Measurements from ENCODE around the gene HOXA5.
A peak's percentile ranks its signal among the peaks of the same experiment; 100 is the strongest.

Gene HOXA5

GRCh38 chr7:27170426-27171324 is 27.2 kb upstream of the HOXA5 start:
- DNase-seq (ENCODE audit: low read depth), result no peak

DNA sequence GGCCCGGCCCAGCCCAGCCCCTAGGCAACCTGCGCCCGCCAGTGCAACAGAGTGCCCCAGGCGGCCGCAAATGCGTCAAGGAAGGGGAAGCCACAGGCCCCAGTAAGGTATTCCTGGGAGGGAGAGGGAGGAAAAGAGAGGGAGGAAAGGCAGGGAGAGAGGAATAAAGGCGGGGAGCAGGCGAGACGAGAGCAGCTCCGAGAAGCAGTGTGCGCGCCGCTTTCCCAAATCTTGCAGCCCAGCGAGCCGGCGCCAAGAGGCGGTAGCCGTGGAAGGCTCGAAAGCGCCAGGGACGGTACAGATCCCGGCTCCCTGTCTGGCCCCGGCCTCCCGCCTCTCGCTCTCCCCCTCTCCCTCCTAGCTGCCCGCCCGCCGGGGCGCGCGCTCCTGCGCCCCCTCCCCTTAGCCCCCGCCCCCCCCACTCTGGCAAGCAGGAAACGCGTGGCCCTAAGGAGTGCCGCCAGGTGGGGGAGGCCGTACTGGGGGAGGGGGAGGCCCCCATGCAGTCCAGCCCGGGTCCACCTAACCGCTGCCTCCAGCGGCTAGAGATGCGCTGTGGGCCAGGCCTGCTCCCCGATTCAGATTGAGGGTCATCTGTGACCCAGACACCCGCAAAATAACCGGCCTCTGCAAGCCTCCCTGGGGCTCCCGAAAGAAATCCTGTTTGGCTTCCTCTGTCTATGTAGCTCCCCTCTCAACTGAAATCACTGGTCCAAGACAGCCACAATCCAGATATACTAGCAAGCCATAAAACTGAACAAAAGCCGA is 26.4 kb upstream of the HOXA5 start:
- no peak for DNase-seq (ENCODE audit: low read depth)

DNA sequence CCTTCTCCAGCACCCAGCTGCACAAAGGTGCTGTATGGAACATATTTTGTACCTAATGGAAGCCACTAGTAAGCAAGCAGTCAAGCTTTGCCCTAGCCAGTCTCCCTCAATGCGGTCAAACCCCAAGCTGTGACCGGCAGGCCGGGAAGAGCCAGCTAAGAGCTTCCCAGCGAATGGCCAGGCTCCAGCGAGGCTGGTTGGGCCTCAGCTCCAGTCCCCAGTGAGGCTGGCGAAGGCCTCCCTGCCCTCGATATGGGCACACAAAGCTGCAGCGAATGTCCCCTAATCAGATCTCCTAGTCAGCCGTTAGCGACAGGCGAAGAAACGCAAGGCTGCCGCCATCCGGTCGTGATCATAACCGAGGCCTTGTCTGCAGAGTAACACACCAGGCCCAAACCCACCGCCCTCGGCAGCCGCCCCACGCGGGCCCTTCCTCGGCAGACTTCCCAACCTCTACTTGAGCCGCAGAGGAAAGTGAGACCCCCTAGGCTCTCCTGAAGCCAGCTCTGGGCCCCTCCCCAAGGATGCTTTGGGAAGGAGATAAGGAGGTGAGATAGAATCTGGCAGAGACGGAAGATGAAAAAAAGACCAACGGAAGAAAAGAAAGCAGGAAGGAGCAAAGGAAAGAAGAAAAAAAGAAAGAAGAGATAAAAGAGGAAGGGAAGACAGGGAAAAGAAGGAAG is 24.9 kb upstream of the HOXA5 start:
- no peak for DNase-seq (ENCODE audit: low read depth)

DNA sequence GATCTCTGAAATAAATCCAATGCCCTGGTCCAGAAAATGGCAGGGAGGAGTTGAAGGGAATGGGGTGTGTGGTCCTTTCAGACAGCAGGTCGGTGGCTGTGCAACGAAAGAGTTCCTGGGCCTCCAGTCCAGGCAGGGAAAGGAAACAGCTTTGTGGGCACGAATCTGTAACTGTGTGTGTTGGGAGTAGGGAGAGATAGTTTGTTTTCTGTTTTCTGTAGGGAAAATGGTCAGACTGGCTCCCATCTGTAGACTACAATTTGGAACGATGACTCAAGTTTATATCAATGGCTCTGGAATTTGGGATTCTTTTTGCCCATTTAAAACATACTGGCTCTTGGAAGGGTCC is 24.4 kb upstream of the HOXA5 start:
- no peak for DNase-seq (ENCODE audit: low read depth)

- no peak for DNase-seq (ENCODE audit: low read depth)
These were observed 23.3 kb upstream of the HOXA5 start for GRCh38 chr7:27166531-27167505.

DNA sequence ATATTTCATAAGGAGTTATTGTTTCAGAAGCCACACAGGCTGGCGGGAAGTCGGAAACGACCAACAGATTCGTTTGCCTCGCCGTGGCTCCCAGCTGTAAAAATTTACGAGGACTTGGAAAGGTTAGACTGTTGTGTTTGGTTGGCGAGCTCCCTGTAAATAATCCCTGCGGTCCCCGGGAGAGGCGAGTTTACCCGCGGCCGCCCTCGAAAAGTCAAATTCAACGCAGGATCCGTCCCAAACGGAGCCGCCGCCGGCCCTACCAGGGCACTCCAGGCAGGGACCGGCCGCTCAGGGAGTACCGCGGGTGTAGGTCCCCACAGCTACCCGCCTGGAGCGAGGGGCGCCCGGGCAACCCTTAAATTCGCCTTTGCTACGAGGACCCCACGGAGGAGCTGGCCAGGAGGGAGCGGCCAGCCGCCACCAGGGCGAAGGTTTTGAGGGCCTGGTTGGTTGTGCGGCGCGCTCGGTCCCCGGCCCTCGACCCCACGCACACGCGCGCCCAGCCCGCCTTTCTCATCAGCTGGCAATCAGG is 22.6 kb upstream of the HOXA5 start:
- DNase-seq (ENCODE audit: low read depth), result no peak

GRCh38 chr7:27165089-27165995 is 21.9 kb upstream of the HOXA5 start, which contains the start of gene HOXA9:
HOXA9 (minus strand) TSS chr7:27165537; CDS start chr7:27165457, 80 bp downstream.
- no peak for DNase-seq (ENCODE audit: low read depth)

GRCh38 chr7:27164367-27165088 is 21.0 kb upstream of the HOXA5 start:
- no peak for DNase-seq (ENCODE audit: low read depth)

GRCh38 chr7:27164045-27164366 is 20.5 kb upstream of the HOXA5 start:
- DNase-seq (ENCODE audit: low read depth), result no peak

GRCh38 chr7:27163288-27164044 is 20.0 kb upstream of the HOXA5 start:
- DNase-seq (ENCODE audit: low read depth), result no peak

DNA sequence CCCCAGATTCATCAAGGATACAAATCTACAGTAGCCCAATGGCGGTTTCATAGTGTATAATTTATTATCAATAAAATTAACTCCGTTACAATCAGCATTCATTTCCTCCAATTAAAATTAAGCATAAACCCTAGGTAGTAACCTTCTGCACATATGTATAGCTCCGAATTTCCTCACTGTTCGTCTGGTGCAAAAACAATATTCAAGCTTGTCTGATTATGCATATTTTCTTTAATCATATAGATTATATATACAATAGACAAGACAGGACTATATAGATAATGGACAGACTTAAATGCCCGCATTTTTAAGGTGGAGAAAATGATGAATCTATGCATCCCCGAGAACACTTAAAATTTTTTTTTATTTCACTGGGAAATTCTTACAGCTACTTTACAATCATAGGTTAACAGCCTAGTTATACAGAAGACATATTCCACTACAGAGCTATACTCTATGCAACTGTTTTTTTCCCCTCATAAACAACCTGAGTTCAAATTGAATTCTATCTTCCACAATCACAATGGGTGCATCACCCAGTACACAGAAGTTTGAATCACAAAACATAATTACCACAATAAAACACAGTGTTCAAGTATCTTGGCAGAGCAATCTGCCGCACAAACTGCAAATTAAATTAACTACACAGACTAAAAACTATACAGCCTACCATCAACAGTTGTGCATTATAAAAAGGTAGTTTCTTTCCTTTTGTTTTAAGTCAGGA is 19.2 kb upstream of the HOXA5 start:
- no peak for DNase-seq (ENCODE audit: low read depth)

DNA sequence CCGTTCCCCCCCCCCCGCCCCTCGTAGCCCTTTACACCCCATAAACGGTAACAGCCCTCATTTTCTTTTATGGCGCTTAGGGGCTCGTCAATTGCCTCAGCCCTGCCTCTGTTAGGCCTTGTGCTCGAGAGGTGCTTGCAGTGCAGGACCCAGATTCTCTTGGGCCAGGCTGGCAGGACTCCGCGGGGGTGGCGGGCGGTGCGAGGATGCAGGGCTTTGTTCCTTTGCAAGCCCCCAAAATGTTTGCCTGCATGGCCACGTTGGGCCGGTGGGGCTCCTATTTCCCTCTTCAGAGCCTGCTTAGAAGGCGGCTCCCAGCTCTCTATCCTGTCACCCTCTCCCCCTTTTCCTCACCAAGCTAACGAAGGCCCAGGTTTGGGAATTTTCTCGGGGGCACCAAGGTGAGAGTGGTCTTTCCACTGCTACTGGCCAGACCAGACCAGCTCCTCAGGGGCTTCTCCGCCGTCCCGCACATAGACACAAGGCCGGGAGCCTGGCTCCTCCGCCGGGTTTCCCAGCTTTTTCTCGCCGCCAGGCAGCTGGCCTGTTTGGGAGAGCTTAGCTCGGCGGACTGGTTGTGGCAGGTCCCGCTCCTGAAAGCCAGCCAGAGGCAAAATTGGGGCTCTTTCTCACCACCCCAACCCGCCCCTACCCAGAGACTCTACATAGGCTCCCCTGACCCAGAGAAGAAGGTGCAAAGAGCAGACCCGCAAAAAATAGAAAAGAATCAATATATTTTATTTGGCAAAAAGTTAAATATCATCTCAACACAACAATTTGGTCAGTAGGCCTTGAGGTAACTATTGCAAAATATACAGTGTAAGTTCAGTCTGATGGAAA is 18.5 kb upstream of the HOXA5 start:
- no peak for DNase-seq (ENCODE audit: low read depth)

DNA sequence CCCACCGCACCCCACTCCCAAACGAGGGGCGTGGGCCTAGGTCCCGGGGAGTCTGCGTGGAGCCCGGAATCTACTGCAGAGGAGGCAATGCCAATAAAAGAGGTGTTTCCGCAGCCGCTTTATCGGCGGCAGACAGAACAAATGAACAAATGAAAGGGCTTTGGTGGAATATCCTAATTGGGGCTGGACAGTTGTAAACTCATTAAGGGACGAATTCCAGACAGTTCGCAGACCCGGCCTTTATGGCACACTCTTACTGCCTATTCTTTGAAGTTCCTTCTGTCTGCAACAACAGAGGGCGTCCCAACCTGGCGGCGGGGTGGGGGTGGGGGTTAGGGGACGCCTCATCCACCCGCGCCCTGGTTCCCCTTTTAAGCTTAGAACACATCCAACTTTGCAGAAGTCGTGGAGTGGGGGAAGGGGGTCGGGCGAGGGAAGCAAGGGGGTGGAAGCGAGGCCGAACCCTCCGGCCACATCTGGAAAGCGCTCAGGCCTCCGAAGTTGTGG is 17.8 kb upstream of the HOXA5 start:
- DNase-seq (ENCODE audit: low read depth), result no peak

DNA sequence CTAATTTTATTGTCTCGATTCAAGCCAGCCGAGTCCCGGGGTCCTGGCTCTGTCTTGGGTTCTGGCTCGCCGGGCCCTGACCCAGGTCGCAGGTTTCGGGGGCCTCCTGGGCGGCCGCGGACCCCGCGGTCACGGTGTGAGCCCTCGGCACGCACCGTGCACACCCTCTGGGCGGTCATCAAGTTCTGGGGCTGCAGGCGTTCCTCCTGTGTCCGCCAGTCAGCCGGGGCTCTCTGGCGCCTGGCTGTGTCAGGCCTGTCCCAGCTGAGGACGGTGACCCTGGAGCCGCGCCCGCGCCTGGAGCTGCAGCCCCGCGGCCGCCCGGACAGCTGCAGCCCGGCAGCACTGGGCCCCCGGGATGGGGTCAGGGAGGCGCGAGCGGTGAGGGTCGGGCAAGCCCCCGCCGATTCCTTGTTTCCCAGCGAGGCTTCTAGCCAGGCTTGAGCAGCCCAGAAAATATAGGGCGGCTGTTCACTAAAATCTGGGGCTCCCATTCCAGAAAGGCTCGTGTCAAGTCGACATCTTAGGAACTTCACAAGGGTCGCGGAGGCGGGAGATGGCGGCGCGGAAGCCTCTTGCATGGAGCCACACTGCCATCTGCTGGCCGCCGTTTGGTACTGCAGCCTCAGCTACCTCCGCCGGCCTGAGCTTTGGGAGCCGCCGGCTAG is 17.2 kb upstream of the HOXA5 start:
- DNase-seq (ENCODE audit: low read depth), result peak; percentile 63

- no peak for DNase-seq (ENCODE audit: low read depth)
These were observed 16.7 kb upstream of the HOXA5 start for GRCh38 chr7:27160145-27160545.

Data from fibroblast of gingiva (primary cell).